HK-2 (cell line): Measurements from ENCODE around the gene ZC3H7A.
"Not testable (repeated sequence)": the region's sequence is repeated elsewhere in the genome, so short reads cannot be mapped to it uniquely, and the experiment has no call there.

Source experiments
- DNase-seq: peaks from one replicate; pipeline ENCODE4 v3.0.0-alpha.2; 2018; ENCODE audit not compliant: unreplicated experiment

The ZC3H7A gene, protein sequence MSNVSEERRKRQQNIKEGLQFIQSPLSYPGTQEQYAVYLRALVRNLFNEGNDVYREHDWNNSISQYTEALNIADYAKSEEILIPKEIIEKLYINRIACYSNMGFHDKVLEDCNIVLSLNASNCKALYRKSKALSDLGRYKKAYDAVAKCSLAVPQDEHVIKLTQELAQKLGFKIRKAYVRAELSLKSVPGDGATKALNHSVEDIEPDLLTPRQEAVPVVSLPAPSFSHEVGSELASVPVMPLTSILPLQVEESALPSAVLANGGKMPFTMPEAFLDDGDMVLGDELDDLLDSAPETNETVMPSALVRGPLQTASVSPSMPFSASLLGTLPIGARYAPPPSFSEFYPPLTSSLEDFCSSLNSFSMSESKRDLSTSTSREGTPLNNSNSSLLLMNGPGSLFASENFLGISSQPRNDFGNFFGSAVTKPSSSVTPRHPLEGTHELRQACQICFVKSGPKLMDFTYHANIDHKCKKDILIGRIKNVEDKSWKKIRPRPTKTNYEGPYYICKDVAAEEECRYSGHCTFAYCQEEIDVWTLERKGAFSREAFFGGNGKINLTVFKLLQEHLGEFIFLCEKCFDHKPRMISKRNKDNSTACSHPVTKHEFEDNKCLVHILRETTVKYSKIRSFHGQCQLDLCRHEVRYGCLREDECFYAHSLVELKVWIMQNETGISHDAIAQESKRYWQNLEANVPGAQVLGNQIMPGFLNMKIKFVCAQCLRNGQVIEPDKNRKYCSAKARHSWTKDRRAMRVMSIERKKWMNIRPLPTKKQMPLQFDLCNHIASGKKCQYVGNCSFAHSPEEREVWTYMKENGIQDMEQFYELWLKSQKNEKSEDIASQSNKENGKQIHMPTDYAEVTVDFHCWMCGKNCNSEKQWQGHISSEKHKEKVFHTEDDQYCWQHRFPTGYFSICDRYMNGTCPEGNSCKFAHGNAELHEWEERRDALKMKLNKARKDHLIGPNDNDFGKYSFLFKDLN

DNA sequence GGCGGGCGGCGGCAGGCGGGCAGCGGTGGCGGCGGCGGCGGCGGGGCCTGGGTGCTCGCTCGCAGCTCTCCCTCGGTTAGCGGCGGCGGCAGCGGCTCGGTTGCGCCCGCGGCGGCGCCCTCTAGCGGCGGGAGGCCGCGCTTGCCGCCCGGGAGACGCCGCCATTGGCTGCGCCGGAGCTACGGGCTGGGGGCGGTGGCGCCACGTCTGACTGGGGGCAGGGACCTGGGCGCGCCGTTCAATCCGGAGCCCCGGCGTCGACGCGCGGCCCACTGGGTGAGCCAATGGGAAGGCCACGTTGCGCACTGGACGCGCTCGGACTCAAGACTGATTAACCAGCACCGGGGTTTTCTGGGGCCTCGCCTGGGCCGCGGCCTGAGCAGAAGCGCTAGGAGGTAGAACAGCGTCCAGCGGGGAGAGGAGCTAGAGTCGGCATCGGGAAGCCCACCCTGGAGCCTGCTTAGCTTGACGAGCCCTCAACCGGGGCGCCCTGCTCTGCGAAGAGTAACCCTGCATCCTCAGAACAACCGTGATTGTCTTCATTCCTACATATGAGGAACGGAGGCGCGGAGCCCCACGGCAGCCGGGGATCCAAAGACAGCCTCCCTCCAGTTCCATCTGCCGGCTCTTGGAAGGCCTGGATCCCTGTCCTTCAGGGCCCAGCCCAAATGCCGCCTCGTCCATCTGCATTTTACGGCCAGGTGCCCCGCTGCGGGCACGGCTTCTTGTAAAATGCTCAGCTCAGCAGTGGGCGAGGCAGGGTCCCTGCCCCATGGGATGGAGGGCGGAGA lies at the start of gene ZC3H7A:
TSS of gene ZC3H7A (minus strand) at position 93 of the 791 bp plus-strand sequence. CDS start 14,904 bp downstream, outside the sequence.
- DNase-seq, result peak; percentile 93

DNA sequence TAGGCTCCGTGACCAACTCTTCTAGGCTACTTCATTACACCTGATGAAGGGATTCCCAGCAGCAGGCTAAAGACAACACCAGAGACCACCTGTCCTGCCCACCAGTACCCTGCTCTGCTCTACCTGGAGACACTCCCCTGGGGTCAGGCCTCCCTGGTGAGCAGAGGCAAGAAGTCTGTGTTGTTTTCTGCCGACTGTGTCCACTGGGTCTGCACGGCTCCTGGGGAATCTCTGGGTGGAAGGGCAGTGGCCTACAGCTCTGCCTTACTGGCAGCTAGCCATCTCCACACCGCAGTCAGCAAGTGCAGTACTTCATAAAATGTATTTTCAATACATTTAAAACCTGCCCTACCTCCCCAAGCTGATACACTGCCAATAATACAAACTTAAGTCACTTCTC lies 47.4 kb upstream of the ZC3H7A start:
- DNase-seq, result no peak

DNA sequence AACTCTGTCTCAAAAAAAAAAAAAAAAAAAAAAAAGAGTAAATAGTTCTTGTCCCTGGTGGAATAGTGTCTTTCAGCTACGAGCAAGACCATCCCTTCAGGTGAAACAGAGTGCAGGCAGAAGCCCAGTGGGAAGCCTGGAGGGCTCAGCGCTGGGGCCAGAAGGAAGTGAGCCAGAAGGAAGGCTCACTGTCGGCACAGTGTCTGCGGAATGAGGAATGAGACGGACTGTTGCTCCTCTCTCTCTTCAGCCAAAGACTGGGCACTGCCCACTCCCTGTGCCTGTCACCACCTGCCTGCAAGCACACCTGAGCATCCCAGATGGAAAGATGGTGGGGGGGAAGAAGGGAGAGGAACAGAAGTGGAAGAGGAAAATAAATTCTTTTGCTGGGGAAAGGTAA lies 46.8 kb upstream of the ZC3H7A start:
- DNase-seq, result no peak

DNA sequence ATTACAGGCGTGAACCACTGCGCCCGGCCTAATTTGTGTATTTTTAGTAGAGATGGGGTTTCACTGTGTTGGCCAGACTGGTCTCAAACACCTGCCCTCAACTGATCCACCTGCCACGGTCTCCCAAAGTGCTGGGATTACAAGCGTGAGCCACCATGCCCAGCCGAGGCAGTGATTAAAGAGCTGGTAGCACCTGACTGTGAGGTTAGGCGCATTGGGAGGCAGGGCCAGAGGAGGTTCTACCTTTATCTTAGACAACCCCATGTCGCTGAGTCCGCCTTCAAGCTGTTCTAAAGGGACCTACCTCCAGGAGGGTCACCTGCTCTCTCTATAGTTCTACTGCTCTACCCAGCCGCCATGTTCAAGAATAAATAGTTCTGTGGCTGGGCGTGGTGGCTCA lies 46.1 kb upstream of the ZC3H7A start:
- no peak for DNase-seq

DNA sequence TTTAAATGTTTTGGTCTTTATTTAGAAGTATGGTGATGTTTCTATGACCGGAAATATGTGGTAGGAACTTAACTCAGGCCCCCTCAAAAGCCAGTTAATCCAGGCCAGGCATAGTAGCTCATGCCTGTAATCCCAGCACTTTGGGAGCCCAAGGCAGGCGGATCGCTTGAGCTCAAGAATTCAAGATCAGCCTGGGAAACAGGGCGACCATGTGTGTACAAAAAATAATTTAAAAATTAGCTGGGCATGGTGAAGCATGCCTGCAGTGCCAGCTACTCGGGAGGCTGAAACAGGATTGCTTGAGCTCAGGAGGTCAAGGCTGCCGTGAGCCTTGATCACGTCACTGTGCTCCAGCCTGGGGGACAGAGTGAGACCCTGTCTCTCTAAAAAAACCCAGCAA lies 44.0 kb upstream of the ZC3H7A start:
- no peak for DNase-seq

DNA sequence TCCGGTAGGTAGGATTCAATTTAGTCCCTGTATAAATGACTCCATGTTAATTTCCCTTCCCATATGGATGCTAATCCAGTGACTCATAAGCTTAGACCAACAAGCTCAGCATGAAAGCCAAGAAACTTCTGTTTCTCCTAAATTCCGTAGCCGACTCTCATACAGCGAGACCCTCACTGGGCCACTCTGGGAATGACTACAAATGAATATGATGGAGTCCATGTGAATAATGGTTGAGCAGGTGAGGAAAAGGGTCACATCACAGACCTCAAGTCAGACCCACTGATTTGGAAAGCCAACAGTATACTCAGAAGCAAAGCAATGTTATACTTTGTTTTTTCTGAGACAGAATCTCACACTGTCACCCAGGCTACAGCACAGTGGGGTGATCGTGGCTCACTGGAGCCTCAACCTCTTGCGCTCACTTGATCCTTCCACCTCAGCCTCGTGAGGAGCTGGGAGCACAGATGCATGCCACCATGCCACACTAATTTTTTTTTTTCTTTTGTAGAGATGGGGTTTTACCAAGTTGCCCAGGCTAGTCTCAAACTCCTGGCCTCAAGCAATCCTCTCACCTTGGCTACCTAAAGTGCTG lies 39.7 kb upstream of the ZC3H7A start:
- no peak for DNase-seq

DNA sequence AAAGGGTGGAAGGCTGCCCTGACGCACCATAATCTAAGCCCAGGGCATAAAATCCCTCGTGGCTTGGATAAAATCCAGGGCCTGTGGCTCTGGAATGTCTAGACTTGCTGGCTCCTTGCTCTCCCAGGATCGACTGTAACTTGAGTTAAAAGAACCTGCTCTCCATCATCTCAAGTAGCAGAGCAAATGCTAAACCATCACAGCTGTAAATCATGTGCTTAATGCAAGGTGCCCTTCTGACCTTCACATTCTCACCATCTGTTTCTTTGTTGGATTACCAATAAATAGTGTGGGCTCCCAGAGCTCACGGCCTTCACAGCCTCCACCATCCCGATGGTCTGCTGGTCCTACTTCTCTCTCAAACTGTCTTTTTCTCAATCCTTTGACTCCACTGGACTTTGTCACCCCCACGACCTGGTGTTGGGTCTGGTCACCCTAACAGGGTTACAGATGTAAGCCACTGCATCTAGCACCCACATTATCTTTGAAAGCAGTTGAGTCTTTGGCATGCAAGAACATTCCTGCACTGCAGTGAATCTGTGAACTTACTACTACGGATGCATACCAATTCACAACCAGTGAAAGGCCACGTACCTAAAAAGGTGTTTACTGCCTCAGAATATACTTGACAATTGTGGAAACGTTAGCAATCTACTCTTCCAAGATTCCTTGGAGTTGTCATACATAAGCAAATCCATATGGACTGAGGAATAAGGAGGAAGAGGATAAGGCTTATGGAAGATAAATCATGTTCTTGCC lies 39.0 kb upstream of the ZC3H7A start:
- no peak for DNase-seq

DNA sequence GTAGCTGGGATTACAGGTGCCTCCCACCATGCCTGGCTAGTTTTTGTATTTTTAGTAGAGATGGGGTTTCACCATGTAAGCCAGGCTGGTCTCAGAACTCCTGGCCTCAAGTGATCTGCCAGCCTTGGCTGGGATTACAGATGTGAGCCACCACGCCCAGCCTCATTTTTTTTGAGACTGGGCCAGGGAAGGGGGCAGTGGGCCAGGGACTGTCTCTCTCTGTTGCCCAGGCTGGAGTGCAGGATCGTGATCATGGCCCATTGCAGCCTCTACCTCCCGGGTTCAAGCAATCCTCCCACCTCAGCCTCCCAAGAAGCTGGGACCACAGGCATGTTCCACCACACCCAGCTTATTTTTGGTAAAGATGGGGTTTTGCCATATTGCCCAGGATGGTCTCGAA lies 38.3 kb upstream of the ZC3H7A start:
- DNase-seq, result no peak

DNA sequence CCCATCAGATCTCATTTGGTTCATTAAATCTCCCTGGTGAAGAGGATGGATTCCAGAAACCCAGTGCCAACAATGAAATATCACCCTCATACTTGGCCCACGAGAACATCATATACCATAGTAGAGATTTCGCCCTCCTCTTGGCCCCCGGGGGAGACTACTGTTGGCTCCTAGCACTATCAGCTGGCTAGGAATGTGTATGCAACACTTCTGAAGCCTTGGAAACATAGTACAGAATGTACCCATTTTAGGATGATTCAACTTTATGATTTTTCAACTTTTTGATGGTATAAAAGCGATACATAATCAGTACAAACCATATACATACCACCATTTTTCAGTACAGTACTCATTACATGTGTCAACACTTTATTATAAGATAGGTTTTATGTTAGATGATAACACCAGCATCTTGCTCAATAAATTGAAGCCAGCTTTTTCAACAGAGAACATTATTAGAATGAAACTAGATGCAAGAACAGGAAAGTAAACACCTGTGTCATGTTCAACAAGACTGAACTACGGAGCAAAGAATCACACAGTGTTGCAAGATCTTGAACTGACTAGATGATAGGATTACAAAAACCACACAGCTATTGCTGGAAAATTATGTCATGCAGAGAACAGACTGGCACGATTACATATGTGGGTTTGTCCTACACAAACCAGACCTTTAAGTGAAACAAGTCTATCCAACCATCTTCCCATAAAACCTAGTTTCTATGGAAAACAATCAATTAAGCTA lies 37.1 kb upstream of the ZC3H7A start:
- DNase-seq, result no peak

DNA sequence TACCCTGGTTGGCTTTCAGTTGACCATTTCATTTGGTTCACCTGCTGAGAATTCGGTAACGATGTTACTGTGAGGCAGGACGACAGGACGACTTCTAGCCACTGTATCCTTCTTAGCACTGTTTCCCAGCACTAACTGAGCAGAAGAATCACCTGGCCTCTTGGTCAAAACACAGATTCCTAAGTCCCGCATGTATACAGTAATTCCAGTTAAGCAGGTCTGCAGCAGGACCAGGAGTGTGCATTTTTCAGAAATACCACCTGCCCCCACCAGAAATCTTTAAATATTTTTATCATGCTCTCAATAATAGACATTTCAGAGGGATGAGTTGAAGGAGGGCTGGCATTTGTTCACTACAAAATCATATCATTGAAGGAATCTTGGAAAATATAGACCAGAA lies 31.6 kb upstream of the ZC3H7A start:
- DNase-seq, result no peak

DNA sequence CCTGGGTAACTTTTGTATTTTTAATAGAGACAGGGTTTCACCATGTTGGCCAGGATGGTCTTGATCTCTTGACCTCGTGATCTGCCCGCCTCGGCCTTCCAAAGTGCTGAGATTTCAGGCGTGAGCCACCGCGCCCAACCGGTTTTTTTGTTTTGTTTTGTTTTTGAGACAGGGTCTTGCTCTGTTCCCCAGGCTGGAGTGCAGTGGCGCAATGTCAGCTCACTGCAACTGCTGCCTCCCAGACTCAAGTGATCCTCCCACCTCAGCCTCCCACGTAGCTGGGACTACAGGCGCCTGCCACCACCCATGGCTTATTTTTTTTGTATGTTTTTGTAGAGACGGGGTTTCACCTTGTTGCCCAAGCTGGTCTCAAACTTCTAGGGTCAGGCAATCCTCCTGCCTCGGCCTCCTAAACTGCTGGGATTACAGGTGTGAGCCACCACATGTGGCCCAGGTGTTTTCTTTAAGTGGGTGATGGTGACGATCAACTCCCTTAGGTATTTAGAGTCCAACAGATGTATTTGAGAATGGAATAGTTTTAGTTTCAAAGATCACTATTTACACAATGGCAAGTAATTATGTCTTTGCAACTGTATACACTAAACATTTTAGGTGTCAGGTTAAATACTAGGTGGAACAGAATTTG lies 28.6 kb upstream of the ZC3H7A start:
- DNase-seq, result not testable (repeated sequence)

DNA sequence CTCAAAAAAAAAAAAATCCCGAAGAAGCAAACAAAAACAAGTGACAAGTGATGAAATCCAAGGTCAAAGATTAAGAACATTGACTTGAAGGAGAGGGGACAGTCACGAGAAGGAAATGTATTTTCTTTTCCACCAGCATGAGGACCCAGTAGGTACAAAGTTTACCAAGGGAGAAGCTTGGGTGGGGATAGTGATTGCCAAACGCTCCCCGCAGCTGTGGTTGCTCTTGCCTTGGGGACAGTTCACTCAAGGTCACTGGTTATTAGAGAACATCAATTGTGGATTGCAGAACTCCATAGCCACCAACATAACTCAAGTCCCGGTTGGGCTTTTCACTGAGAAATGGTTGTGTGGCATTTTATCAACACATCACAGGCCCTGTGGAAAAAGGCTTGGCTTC lies 27.3 kb upstream of the ZC3H7A start:
- DNase-seq, result no peak

DNA sequence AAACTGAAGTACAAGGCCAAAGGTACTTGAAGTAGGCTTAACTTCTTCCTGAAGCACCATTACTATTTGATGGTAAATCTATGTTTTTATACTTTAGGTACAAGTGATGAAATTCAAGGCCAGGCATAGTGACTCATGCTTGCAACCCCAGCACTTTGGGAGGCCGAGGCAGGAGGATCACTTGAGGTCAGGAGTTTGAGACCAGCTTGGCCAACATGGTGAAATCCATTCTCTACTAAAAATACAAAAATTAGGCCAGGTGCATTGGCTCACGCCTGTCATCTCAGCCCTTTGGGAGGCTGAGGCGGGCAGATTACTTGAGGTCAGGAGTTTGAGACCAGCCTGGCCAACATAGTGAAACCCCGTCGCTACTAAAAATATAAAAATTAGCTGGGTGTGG lies 26.6 kb upstream of the ZC3H7A start:
- not testable (repeated sequence) for DNase-seq

DNA sequence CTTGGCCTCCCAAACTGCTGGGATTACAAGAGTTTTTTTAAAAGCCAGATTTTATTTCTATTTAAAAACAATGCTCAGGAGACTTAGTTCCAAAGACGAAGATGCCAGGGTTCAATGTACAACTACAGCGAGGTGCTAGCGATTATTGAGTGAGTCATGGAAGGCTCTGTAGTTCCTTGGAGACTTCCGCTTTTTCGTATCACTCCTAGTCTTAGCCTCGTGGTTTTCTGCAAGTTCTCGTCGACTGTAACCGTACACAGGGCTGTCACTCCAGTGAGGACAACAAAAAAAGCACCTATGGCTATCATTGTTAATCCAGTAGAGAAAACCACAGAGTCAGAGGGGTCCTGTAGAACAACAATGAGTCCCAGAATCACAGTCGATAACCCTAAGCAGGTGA lies 22.7 kb upstream of the ZC3H7A start:
- no peak for DNase-seq

DNA sequence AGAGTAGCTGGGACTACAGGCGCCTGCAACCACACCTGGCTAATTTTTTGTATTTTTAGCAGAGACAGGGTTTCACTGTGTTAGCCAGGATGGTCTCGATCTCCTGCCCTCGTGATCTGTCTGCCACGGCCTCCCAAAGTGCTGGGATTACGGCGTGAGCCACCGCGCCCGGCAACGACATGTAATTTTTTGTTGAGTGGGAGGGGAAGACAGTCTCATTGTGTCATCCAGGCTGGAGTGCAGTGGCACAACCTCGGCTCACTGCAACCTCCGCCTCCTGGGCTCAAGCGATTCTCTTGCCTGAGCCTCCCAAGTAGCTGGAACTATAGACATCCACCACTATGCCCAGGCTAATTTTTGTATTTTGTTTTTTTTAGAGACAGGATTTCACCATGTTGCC lies 21.9 kb upstream of the ZC3H7A start:
- DNase-seq, result not testable (repeated sequence)

DNA sequence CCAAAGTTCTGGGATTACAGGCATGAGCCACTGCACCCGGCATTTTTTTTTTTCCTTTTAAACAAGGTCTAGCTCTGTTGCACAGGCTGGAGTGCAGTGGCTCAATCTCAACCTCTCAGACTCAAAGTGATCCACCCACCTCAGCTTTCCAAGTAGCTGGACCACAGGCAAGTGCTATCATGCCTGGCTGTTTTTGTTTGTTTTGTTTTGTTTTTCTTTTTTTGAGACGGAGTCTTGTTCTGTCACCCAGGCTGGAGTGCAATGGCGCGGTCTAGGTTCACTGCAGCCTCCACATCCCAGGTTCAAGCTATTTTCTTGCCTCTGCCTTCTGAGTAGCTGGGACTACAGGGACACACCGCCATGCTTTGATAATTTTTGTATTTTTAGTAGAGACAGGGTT lies 19.1 kb upstream of the ZC3H7A start:
- no peak for DNase-seq

DNA sequence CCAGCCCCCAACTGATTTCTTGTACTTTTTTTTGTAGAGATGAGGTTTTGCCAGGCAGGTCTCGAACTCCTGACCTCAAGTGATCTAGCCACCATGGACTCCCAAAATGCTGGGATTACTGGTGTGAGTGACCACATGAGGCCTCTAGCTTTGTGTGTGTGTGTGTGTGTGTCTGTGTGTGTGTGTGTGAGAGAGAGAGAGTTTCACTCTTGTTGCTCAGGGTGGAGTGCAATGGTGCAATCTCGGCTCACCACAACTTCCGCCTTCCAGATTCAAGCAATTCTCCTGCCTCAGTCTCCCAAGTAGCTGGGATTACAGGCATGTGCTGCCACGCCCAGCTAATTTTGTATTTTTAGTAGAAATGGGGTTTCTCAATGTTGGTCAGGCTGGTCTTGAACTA lies 17.7 kb upstream of the ZC3H7A start:
- not testable (repeated sequence) for DNase-seq

DNA sequence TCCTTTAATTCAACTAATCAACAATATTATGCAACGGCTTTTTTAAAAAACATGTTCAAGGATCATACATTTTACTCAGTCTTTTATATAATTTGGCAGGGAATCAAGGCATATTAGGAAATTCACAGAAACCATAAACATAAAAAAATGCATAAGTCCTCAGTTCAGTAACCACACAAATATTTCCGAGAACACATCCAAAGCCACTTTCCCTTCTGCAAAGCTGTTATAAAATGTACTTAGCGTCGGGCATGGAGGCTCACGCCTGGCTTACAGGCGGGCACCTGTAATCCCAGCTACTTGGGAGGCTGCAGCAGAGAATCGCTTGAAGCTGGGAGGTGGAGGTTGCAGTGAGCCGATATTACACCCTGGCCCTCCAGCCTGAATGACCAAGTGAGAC lies 9.7 kb upstream of the ZC3H7A start:
- DNase-seq, result no peak

DNA sequence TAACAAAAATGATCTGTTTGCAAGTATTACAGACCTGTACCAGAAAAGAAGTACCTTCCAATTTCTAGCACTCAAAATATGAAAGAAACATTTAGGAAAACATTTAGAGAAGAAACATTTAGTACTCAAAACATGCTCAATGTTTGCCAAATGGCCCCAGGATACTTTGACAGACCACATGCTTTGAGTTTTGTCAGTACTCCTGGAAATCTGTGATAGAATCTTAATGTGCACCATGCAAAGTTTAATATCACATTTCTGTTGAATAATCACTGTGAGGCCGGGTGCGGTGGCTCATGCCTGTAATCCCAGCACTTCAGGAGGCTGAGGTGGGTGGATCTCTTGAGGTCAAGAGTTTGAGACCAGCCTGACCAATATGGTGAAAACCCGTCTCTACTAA lies 8.5 kb upstream of the ZC3H7A start:
- DNase-seq, result no peak
